Common myeloid progenitor, CD34-positive (primary cell): Measurements from ENCODE around the gene MAL.
"Not testable (repeated sequence)": the region's sequence is repeated elsewhere in the genome, so short reads cannot be mapped to it uniquely, and the experiment has no call there.

ENCODE experiments used
- CTCF ChIA-PET: fragments of 350-600 bp; sonication (Branson Sonifier 250); formaldehyde crosslinking; loops from one replicate; lab custom pipeline; 2021; ENCODE audit warnings: antibody characterized with exemption; lab: Charles Lee
- POLR2A ChIA-PET: fragments of 350-600 bp; sonication (Branson Sonifier 250); formaldehyde crosslinking; loops from one replicate; lab custom pipeline; 2021; ENCODE audit warnings: antibody characterized with exemption; lab: Charles Lee
- DNase-seq, 3 donors: peaks; one replicate each; pipeline versions ENCODE4 v3.0.0 to v3.0.0-alpha.2; 2013
- H3K27ac ChIP-seq, 2 experiments: 1 replicate in 1 of 2; 2 replicates in 1 of 2; pipeline ENCODE4 v1.7.0; 2013; ENCODE audit warnings: inconsistent platforms in 2 of 2, low read length in 2 of 2, mild to moderate bottlenecking in 2 of 2, low read depth in 1 of 2, moderate library complexity in 1 of 2; ENCODE audit not compliant: severe bottlenecking in 2 of 2, insufficient read depth in 1 of 2, poor library complexity in 1 of 2
- H3K27me3 ChIP-seq, 5 experiments: replicated peaks in 2 of 5; 1 replicate in 3 of 5; 2 replicates in 2 of 5; pipeline versions ENCODE4 v1.6.1 to v1.7.0; 2013; ENCODE audit warnings: low read length in 4 of 5, mild to moderate bottlenecking in 2 of 5, moderate library complexity in 2 of 5, inconsistent platforms in 1 of 5; ENCODE audit not compliant: insufficient read depth in 5 of 5, control insufficient read depth in 4 of 5
- H3K36me3 ChIP-seq, 4 experiments: 1 replicate in 2 of 4; 2 replicates in 2 of 4; pipeline versions ENCODE4 v1.6.1 to v1.7.0; 2013; ENCODE audit warnings: low read length in 3 of 4, control low read depth in 1 of 4, mild to moderate bottlenecking in 1 of 4; ENCODE audit not compliant: control insufficient read depth in 4 of 4, insufficient read depth in 4 of 4
- H3K4me1 ChIP-seq, 4 experiments: 1 replicate in 3 of 4; 2 replicates in 1 of 4; pipeline versions ENCODE4 v1.6.1 to v1.7.1; 2013; ENCODE audit warnings: low read length in 3 of 4, mild to moderate bottlenecking in 3 of 4, control low read depth in 1 of 4, inconsistent platforms in 1 of 4, moderate library complexity in 1 of 4; ENCODE audit not compliant: control insufficient read depth in 4 of 4, insufficient read depth in 4 of 4; ENCODE audit errors: control extremely low read depth in 1 of 4
- H3K4me3 ChIP-seq, 7 experiments: 1 replicate in 4 of 7; 2 replicates in 3 of 7; pipeline versions ENCODE4 v1.5.1 to v1.7.0; 2013; ENCODE audit warnings: mild to moderate bottlenecking in 7 of 7, low read length in 6 of 7, moderate library complexity in 6 of 7, inconsistent platforms in 2 of 7, low read depth in 2 of 7, control low read depth in 1 of 7; ENCODE audit not compliant: insufficient read depth in 4 of 7, control insufficient read depth in 1 of 7; ENCODE audit errors: extremely low read depth in 1 of 7
- H3K9me3 ChIP-seq, 5 experiments: 1 replicate in 4 of 5; 2 replicates in 1 of 5; pipeline versions ENCODE4 v1.6.1 to v1.7.1; 2013; ENCODE audit warnings: low read length in 4 of 5, mild to moderate bottlenecking in 2 of 5, inconsistent platforms in 1 of 5, low read depth in 1 of 5, moderate library complexity in 1 of 5; ENCODE audit not compliant: control insufficient read depth in 4 of 5, insufficient read depth in 2 of 5; ENCODE audit errors: control extremely low read depth in 1 of 5
- WGBS: methylation state at CpG from one replicate; pipeline ENCODE4 v1.1.5; 2013; ENCODE audit not compliant: insufficient coverage; 5-methylcytosine and 5-hydroxymethylcytosine counted together

Gene MAL

DNA sequence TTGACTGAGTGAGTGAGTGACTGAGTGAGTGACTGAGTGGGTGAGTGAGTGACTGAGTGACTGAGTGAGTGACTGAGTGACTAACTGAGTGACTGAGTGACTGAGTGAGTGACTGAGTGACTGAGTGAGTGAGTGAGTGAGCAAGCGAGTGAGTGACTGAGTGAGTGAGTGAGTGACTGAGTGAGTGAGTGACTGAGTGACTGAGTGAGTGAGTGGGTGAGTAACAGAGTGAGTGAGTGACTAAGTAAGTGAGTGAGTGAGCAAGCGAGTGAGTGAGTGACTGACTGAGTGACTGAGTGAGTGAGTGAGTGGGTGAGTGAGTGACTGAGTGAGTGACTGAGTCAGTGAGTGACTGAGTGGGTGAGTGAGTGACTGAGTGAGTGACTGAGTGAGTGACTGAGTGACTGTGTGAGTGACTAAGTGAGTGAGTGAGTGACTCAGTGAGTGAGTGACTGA lies 11.9 kb downstream of the MAL start:
- H3K4me1 ChIP-seq, result no peaks in the 10 kb centered on the region
- 100% methylated on average over 2 of the region's 2 CpGs for WGBS
- no peaks in the 10 kb centered on the region for H3K9me3 ChIP-seq
- H3K36me3 ChIP-seq, result no peaks in the 10 kb centered on the region
- CTCF ChIA-PET, result no interaction called here
- peaks cover 0 to 4% (median 0%) of the 10 kb centered on the region in 5 experiments for H3K27me3 ChIP-seq
- no peak overlapping the region for H3K27ac ChIP-seq
- POLR2A ChIA-PET, result no interaction called here
- no peak overlapping the region for H3K4me3 ChIP-seq
- peak in 2 of 3 donors; percentile 25 to 34 for DNase-seq

DNA sequence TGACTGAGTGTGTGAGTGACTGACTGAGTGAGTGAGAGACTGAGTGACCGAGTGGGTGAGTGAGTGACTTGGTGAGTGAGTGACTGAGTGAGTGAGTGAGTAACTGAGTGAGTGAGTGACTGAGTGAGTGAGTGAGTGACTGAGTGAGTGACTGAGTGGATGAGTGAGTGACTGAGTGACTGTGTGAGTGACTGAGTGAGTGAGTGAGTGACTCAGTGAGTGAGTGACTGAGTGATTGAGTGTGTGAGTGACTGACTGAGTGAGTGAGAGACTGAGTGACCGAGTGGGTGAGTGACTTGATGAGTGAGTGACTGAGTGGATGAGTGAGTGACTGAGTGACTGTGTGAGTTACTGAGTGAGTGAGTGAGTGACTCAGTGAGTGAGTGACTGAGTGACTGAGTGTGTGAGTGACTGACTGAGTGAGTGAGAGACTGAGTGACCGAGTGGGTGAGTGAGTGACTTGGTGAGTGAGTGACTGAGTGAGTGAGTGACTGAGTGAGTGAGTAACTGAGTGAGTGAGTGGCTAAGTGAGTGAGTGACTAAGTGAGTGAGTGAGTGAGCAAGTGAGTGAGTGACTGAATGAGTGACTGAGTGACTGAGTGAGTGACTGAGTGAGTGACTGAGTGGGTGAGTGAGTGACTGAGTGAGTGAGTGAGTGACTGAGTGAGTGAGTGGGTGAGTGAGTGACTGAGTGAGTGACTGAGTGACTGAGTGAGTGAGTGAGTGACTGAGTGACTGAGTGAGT lies 12.5 kb downstream of the MAL start:
- POLR2A ChIA-PET, H3K27me3 ChIP-seq, H3K4me1 ChIP-seq, H3K36me3 ChIP-seq, H3K9me3 ChIP-seq, H3K27ac ChIP-seq, H3K4me3 ChIP-seq, CTCF ChIA-PET: not testable (repeated sequence)
- peak in 2 of 3 donors; percentile 19 to 21 for DNase-seq
- WGBS, result 96% methylated on average over 3 of the region's 3 CpGs

DNA sequence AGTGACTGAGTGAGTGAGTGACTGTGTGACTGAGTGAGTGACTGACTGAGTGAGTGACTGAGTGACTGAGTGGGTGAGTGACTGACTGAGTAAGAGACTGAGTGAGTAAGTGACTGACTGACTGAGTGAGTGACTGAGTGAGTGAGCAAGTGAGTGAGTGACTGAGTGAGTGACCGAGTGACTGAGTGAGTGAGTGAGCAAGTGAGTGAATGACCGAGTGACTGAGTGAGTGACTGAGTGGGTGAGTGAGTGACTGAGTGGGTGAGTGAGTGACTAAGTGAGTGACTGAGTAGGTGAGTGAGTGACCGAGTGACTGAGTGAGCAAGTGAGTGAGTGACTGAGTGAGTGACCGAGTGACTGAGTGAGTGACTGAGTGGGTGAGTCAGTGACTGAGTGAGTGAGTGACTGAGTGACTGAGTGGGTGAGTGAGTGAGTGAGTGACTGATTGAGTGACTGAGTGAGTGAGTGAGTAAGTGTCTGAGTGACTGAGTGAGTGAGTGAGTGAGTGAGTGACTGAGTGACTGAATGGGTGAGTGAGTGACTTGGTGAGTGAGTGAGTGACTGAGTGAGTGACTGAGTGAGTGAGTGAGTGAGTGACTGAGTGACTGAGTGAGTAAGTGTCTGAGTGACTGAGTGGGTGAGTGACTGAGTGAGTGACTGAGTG lies 13.3 kb downstream of the MAL start:
- peaks cover 0 to 6% (median 0%) of the 10 kb centered on the region in 5 experiments for H3K27me3 ChIP-seq
- no peak overlapping the region for H3K4me3 ChIP-seq
- POLR2A ChIA-PET, result no interaction called here
- DNase-seq, result peak in 2 of 3 donors; percentile 24 to 31
- CTCF ChIA-PET, result no interaction called here
- H3K36me3 ChIP-seq, result no peaks in the 10 kb centered on the region
- no peak overlapping the region for H3K27ac ChIP-seq
- no peaks in the 10 kb centered on the region for H3K9me3 ChIP-seq
- H3K4me1 ChIP-seq, result peaks cover 0 to 9% (median 6%) of the 10 kb centered on the region in 4 experiments
- WGBS, result 100% methylated on average over 4 of the region's 4 CpGs

DNA sequence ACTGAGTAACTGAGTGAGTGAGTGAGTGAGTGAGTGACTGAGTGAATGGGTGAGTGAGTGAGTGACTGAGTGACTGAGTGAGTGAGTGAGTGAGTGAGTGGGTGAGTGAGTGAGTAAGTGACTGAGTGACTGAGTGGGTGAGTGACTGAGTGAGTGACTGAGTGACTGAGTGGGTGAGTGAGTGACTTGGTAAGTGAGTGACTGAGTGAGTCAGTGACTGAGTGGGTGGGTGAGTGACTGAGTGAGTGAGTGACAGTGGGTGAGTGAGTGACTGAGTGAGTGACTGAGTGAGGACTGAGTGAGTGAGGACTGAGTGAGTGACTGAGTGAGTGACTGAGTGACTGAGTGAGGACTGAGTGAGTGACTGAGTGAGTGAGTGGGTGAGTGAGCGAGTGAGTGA lies 13.9 kb downstream of the MAL start:
- peak in 2 of 3 donors; percentile 11 to 21 for DNase-seq
- Histone ChIP-seq H3K27ac (no peak overlapping the region), H3K9me3 (no peaks in the 10 kb centered on the region), H3K27me3 (peaks cover 0 to 6% (median 0%) of the 10 kb centered on the region in 5 experiments), H3K36me3 (no peaks in the 10 kb centered on the region), H3K4me3 (no peak overlapping the region), H3K4me1 (peaks cover 0 to 10% (median 9%) of the 10 kb centered on the region in 4 experiments)
- ChIA-PET POLR2A (interaction anchor here (0.7 kb wide), 1 partner anchor 13 kb away, joined by 4 read pairs; no protein-coding TSS in a partner anchor), CTCF (interaction anchor here (0.6 kb wide), 1 partner anchor 17 kb away, joined by 3 read pairs; no protein-coding TSS in a partner anchor)
- 100% methylated on average over 1 of the region's 1 CpG for WGBS

DNA sequence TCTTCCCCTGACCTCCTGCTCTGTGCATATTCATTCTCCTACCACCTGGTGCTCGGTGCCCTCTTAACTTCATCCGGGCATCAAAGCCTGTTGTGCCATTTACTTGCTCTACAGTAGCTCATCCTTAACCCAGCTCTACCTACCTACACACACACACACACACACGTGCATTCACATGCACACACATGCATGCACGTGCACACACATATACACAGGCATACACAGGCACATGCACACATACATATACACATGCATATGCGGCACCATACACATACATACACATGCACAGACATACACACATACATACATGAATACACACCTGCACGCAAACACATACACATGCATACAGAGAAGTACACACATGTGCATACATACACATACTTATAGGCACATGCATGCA lies 14.5 kb downstream of the MAL start:
- no peak for DNase-seq
- Histone ChIP-seq H3K4me1 (peaks cover 0 to 17% (median 10%) of the 10 kb centered on the region in 4 experiments), H3K9me3 (no peaks in the 10 kb centered on the region), H3K4me3 (no peak overlapping the region), H3K27ac (no peak overlapping the region), H3K36me3 (no peaks in the 10 kb centered on the region), H3K27me3 (peaks cover 0 to 6% (median 0%) of the 10 kb centered on the region in 5 experiments)
- ChIA-PET POLR2A (interaction anchor here (0.7 kb wide), 1 partner anchor 13 kb away, joined by 4 read pairs; no protein-coding TSS in a partner anchor), CTCF (interaction anchor here (0.6 kb wide), 1 partner anchor 17 kb away, joined by 3 read pairs; no protein-coding TSS in a partner anchor)
- WGBS, result 93% methylated on average over 6 of the region's 6 CpGs

DNA sequence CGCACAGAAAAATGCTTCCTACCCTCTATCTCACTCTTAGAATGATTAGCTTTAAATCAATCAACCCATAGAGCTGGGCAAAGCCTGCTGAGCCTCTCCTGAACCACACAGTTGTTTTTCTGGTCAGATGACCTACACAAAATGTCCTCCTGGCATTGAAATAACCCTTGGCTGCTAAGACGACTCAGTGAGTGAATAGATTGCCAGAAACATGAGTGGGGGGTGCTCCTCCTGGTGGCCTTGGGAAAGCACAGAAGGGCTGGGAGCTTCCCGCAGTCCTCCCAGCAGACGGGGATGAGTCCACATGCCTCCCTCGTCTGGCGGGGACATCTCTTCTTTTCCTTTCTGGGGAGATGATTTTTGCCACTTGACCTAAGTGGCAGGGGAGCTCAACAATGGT lies 14.9 kb downstream of the MAL start:
- H3K4me1 ChIP-seq, result peaks cover 0 to 21% (median 10%) of the 10 kb centered on the region in 4 experiments
- no peak overlapping the region for H3K27ac ChIP-seq
- CTCF ChIA-PET, result no interaction called here
- H3K27me3 ChIP-seq, result peaks cover 0 to 3% (median 0%) of the 10 kb centered on the region in 5 experiments
- no peaks in the 10 kb centered on the region for H3K36me3 ChIP-seq
- POLR2A ChIA-PET, result no interaction called here
- 85% methylated on average over 5 of the region's 6 CpGs for WGBS
- H3K4me3 ChIP-seq, result no peak overlapping the region
- no peak for DNase-seq
- no peaks in the 10 kb centered on the region for H3K9me3 ChIP-seq
